Liver (tissue), 3 donors: Measurements from ENCODE around the gene ZFP82.

Source experiments
- EGR1 ChIP-seq, 2 donors: IDR thresholded peaks; 2 replicates each; pipeline ENCODE4 v1.6.1; 2016 to 2018; ENCODE audit warnings: antibody characterized with exemption in 2 of 2, low read depth in 2 of 2
- FOXA1 ChIP-seq: IDR thresholded peaks from 2 replicates; pipeline ENCODE4 v1.6.1; 2016; ENCODE audit warnings: antibody characterized with exemption
- GABPA ChIP-seq, 2 donors: IDR thresholded peaks in 1 of 2; conservative IDR thresholded peaks in 1 of 2; 2 replicates each; pipeline ENCODE4 v1.6.1; 2016; ENCODE audit warnings: antibody characterized with exemption in 2 of 2, mild to moderate bottlenecking in 1 of 2, moderate library complexity in 1 of 2
- JUND ChIP-seq, 2 donors: IDR thresholded peaks; 2 replicates each; pipeline ENCODE4 v1.6.1; 2016; ENCODE audit warnings: antibody characterized with exemption in 2 of 2
- NR2F2 ChIP-seq: IDR thresholded peaks from 2 replicates; pipeline ENCODE4 v1.6.1; 2016; ENCODE audit warnings: antibody characterized with exemption
- RAD21 ChIP-seq, 2 donors: IDR thresholded peaks; 2 replicates each; pipeline ENCODE4 v1.6.1; 2016; ENCODE audit warnings: antibody characterized with exemption in 2 of 2, mild to moderate bottlenecking in 2 of 2
- RXRA ChIP-seq, 2 donors: IDR thresholded peaks; 2 replicates each; pipeline ENCODE4 v1.6.1; 2017 to 2018; ENCODE audit warnings: antibody characterized with exemption in 2 of 2, mild to moderate bottlenecking in 1 of 2
- SP1 ChIP-seq: IDR thresholded peaks from 2 replicates; pipeline ENCODE4 v1.6.1; 2018; ENCODE audit warnings: antibody characterized with exemption, mild to moderate bottlenecking
- TAF1 ChIP-seq: conservative IDR thresholded peaks from 2 replicates; pipeline ENCODE4 v1.6.1; 2016; ENCODE audit warnings: antibody characterized with exemption, mild to moderate bottlenecking
- YY1 ChIP-seq: IDR thresholded peaks from 2 replicates; pipeline ENCODE4 v1.6.1; 2016; ENCODE audit warnings: antibody characterized with exemption, mild to moderate bottlenecking
- TF ChIP-seq, protein P1 (sequence below): fragments of 150-350 bp; IDR thresholded peaks from 2 replicates; pipeline ENCODE4 v1.5.1; 2017; ENCODE audit warnings: improper control_type of control experiment, low read depth, low read length; ENCODE audit not compliant: missing input control
- TF ChIP-seq, protein P2 (sequence below): IDR thresholded peaks from 2 replicates; pipeline ENCODE4 v1.6.1; 2016; ENCODE audit warnings: antibody characterized with exemption
- TF ChIP-seq, protein P3 (sequence below): IDR thresholded peaks from 2 replicates; pipeline ENCODE4 v1.6.1; 2016; ENCODE audit warnings: antibody characterized with exemption, mild to moderate bottlenecking
- TF ChIP-seq, protein P4 (sequence below): IDR thresholded peaks from 2 replicates; pipeline ENCODE4 v1.6.1; 2016; ENCODE audit warnings: antibody characterized with exemption
- donor health status: healthy.
- donor health status: healthy.

DNA sequence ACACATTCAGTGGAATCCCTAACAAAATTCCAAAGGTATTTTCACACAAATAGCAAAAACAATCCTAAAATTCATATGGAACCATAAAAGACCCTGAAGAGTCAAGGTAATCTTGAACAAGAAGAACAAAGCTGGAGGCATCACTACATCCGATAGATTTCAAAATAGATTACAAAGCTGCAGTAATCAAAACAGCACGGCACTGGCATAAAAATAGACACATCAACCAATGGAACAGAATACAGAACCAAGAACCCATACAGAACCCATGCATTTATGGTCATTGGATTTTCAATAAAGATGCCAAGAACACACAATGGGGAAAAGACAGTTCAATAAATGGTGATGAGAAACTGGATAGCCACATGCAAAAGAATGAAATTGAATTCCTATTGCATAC lies 38.4 kb upstream of the ZFP82 start:
- TF ChIP-seq, protein P1, sequence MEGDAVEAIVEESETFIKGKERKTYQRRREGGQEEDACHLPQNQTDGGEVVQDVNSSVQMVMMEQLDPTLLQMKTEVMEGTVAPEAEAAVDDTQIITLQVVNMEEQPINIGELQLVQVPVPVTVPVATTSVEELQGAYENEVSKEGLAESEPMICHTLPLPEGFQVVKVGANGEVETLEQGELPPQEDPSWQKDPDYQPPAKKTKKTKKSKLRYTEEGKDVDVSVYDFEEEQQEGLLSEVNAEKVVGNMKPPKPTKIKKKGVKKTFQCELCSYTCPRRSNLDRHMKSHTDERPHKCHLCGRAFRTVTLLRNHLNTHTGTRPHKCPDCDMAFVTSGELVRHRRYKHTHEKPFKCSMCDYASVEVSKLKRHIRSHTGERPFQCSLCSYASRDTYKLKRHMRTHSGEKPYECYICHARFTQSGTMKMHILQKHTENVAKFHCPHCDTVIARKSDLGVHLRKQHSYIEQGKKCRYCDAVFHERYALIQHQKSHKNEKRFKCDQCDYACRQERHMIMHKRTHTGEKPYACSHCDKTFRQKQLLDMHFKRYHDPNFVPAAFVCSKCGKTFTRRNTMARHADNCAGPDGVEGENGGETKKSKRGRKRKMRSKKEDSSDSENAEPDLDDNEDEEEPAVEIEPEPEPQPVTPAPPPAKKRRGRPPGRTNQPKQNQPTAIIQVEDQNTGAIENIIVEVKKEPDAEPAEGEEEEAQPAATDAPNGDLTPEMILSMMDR, result no peak
- TF ChIP-seq YY1 (no peak), RAD21 (IDR thresholded peaks at IDR 0.05) (no peak), SP1 (no peak), GABPA (IDR thresholded peaks at IDR 0.05 in 1 of 2, conservative IDR thresholded peaks at IDR 0.05 in 1 of 2) (no peak), FOXA1 (no peak), JUND (IDR thresholded peaks at IDR 0.05) (no peak), EGR1 (IDR thresholded peaks at IDR 0.05; ENCODE audit: low read depth in 2 of 2) (no peak), TAF1 (no peak), NR2F2 (no peak), RXRA (IDR thresholded peaks at IDR 0.05) (no peak)
- TF ChIP-seq, protein P2, sequence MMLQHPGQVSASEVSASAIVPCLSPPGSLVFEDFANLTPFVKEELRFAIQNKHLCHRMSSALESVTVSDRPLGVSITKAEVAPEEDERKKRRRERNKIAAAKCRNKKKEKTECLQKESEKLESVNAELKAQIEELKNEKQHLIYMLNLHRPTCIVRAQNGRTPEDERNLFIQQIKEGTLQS, result no peak
- TF ChIP-seq, protein P3, sequence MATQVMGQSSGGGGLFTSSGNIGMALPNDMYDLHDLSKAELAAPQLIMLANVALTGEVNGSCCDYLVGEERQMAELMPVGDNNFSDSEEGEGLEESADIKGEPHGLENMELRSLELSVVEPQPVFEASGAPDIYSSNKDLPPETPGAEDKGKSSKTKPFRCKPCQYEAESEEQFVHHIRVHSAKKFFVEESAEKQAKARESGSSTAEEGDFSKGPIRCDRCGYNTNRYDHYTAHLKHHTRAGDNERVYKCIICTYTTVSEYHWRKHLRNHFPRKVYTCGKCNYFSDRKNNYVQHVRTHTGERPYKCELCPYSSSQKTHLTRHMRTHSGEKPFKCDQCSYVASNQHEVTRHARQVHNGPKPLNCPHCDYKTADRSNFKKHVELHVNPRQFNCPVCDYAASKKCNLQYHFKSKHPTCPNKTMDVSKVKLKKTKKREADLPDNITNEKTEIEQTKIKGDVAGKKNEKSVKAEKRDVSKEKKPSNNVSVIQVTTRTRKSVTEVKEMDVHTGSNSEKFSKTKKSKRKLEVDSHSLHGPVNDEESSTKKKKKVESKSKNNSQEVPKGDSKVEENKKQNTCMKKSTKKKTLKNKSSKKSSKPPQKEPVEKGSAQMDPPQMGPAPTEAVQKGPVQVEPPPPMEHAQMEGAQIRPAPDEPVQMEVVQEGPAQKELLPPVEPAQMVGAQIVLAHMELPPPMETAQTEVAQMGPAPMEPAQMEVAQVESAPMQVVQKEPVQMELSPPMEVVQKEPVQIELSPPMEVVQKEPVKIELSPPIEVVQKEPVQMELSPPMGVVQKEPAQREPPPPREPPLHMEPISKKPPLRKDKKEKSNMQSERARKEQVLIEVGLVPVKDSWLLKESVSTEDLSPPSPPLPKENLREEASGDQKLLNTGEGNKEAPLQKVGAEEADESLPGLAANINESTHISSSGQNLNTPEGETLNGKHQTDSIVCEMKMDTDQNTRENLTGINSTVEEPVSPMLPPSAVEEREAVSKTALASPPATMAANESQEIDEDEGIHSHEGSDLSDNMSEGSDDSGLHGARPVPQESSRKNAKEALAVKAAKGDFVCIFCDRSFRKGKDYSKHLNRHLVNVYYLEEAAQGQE, result no peak
- TF ChIP-seq, protein P4, sequence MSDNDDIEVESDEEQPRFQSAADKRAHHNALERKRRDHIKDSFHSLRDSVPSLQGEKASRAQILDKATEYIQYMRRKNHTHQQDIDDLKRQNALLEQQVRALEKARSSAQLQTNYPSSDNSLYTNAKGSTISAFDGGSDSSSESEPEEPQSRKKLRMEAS, result no peak
